ENCODE data around the gene PNRC2.

Gene PNRC2, protein sequence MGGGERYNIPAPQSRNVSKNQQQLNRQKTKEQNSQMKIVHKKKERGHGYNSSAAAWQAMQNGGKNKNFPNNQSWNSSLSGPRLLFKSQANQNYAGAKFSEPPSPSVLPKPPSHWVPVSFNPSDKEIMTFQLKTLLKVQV

DNA sequence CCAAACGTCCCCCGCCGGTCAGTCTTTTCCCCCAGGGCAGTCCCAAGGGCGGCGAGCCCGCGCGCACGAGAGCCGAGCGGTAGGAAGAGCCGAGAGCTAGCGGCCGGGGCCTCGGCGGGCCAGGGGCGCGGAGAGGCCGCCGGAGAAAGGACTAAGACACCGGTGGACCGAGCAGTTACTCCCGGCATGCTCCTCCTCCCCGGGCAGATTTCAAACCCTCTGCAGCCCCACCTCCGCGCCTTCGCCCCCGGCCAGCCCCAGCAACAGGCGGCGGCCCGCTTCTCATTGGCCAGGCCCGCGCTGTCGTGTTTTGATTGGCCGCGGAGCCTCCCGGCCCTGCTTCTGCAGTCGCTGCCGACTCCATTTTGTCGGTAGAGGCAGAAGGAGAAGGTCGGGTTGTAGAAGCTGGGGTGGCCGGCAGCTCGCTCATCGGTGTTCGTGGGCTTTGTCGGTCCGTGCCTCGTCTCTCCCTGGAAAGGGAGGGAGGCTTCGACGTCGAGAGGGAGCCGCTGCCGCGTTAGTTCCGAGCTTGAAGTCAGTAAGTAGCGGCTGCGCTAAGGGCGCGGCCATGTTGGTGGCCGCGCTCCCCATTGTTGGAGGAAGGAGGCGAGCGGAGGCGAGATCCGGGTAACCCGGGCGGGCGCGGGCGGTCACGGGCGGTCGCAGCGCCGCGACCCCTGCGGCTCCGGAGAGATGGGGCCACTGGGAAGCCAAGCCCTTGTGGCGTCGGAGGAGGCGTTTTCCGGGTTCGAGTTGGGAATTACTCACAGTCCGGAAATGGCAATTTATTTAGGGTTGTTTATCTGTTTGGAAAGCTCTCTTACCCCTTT is at the start of gene PNRC2:
PNRC2 (plus strand) TSS at position 368 of the 830 bp plus-strand sequence. CDS start 1,630 bp downstream, outside the sequence.
- peak; percentile 98 for DNase-seq (ENCODE audit: low spot score)

DNA sequence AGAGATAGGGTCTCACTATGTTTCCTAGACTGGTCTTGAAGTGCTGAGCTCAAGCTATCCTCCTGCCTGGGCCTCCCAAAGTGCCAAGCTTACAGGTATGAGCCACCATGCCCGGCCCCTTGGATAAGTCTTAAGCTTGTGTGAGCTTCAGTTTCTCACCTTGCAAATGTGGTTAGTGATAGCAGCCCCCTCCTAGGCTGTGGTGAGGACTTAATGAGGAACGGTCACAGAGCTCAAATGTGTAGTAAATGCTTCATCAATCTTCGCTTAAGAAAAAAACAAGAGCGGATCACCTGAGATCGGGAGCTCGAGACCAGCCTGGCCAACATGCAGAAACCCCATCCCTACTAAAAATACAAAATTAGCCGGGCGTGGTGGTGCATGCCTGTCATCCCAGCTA is 49.5 kb upstream of the PNRC2 start:
- DNase-seq (ENCODE audit: low spot score), result no peak

DNA sequence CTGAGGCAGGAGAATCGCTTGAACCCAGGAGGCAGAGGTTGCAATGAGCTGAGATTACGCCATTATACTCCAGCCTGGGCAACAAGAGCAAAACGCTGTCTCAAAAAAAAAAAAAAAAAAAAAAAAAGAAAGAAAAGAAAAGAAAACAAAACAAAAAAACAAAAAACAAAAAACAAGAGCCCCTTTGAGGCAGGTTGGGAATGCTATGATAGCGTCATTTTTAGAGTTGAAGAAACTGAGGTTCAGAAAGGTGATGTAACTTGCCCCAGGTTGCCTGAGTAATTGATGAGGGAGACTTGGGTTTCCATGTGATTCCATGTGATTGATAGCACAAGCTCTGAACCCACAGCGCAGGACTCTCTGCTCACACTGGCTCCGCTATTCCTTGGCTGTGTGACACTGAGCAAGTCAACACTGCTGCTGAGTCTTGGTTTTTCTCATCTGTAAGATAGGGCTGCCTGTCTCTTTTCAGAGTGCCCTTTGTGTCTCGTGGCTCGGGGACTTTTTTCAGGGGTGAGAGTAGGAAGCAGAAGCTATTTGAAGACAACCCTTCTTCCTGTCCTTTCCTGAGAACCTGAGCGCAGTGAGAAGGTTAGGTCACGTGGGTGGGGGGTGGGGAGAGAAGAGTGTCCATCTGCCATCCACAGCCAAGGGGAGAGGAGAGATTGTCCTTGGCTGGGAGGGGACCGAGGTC is 48.9 kb upstream of the PNRC2 start:
- no peak for DNase-seq (ENCODE audit: low spot score)

DNA sequence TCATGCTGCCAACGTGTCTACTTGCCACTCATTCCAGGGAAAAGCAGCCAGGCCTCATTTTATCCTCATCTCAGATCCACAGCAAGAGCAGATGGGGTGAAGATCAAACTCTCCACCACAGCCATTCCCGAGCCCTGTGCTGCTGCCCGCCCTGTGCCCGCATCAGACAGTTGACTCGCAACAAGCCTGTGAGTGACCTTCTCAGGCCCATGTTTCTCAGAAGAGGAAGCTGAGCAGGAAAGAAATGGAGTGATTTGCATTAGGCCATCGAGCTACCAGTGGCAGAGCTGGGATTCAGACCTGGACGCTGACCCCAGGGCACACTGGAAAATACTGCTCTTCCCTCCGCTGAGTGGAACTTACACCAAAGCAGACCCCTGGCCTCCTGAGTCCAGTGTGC is 47.7 kb upstream of the PNRC2 start:
- no peak for DNase-seq (ENCODE audit: low spot score)

DNA sequence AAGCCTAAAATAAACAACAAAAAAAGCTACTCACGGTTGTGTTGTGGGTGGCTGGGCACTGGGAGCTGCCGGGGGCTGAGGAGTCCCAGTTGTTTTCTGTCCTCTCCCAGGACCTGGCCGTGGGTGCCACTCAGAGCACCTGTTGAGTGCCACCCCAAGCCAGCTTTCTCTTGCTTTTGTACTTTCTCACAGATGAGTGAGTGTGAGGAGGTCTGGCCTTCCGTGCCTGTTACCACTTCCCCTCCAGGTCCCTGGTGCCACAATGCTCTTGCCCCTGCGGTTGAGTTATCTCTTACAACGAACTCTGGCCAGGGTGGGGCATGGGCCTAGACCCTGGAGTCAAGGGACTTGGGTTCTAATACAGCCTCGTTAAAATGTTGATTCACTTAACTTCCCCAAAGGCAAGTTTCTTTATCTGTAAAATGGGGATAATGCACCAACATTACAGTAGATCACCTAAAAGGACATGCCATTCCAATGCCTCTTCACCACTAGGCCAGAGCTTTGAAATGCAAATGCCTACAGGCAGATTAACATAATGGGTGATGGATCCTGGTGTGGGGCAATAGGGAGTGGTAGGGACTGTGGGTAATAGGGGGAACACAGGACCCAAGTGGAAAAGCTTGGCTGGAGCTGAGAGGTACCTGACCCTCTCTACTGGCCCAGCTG is 46.3 kb upstream of the PNRC2 start, which contains the start of gene CNR2:
CNR2 (minus strand) TSS at position 151 of the 669 bp plus-strand sequence. CDS start 37,745 bp downstream, outside the sequence.
- DNase-seq (ENCODE audit: low spot score), result no peak

DNA sequence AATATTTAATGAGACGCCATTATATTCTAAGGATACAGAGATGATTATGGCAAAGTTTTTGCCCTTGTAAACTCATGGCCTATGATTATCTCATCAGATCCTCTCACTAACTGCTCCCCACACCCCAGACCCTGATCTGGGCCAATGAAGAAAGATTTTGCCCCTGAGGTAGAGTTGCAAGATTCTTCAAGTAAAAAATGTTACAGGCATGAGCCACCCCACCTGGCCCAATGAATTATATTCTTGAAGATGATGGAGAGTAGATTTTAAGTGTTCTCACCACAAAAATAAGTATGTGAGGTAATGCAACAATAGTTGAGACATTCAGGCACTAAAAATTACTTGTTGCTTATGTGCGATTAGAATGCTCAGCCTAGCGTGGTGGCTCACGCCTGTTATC is 44.7 kb upstream of the PNRC2 start:
- no peak for DNase-seq (ENCODE audit: low spot score)

DNA sequence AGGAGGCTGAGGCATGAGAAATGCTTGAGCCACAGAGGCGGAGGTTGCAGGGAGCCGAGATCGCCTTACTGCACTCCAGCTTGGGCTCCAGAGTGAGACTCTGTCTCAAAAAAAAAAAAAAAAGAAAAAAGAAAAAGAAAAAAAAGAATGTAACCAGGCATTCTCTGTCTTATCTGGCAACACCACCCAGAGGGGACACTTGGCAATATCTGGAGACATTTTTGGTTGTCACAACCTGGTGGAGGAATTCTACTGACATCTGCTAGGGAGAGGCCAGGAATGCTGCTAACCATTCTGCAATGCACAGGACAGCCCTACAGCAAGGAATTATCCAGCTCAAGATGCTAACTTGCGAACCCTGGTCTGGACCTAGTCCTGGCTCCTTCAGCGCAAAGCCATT is 44.2 kb upstream of the PNRC2 start:
- no peak for DNase-seq (ENCODE audit: low spot score)

DNA sequence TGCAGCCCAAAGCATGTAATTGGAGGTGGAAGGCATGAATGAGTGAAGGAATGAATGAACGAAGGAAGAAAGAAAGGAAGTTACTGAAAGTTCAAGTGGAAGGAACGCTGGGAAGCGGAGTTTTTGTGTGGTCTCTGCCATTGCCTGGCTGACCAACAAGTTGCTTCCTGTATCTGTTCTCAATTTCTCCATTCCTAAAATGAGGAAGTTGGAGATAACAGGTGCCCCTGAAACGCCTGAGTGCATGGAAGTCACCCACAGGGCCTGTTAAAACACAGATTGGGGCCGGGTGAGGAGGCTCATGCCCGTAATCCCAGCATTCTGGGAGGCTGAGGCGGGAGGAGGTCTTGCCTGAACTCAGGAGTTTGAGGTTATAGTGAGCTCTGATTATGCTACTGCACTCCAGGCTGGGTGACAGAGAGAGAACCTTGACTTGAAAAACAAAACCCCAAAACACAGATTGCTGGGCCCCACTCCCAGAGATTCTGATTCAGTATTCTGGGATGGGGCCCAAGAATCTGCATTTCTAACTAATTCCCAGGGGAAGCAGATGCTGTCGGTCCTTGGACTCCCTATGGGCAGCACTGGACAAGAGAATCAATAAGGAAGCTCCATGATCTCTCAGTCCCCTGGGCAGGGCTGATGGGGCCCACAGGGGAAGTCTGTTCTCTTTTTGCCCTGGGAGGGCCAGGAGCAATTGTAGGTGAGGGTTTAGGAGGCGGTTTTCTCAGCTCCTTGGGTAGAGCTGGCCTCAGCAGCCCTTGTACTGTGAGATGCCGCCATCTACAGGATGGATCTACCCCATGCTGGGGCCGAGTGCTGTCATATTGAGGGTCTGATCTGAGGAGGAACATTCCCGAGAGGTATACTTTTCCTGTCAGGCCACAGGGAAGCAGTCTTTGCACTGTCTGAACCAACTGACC is 43.2 kb upstream of the PNRC2 start:
- DNase-seq (ENCODE audit: low spot score), result peak; percentile 76

DNA sequence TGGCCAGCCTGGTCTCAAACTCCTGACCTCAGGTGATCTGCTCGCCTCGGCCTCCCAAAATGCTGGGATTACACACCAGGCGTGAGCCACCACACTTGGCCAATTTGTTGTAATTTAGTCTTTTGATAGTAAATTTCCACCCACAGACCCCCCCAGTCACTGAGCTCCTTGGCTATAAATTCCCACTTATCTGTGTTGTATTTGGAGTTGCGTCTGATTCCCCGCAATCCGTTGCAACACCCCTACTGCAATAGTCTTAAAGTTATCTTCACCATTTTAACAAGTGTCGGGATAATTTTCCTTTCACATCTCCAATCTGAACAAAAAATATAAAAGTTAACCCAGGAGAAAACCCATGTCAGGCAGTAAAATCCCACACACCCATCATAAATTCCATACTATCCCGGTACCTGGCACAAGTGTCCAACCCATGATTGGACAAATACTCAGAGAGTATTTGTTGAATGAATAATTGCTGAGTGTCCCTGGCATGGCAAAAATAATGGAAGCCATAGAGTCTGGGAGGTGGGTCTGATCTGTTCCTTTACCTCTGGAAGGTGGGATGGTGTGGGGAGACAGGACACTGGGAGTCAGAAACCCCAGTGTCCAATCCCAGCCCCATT is 37.2 kb upstream of the PNRC2 start:
- DNase-seq (ENCODE audit: low spot score), result no peak

DNA sequence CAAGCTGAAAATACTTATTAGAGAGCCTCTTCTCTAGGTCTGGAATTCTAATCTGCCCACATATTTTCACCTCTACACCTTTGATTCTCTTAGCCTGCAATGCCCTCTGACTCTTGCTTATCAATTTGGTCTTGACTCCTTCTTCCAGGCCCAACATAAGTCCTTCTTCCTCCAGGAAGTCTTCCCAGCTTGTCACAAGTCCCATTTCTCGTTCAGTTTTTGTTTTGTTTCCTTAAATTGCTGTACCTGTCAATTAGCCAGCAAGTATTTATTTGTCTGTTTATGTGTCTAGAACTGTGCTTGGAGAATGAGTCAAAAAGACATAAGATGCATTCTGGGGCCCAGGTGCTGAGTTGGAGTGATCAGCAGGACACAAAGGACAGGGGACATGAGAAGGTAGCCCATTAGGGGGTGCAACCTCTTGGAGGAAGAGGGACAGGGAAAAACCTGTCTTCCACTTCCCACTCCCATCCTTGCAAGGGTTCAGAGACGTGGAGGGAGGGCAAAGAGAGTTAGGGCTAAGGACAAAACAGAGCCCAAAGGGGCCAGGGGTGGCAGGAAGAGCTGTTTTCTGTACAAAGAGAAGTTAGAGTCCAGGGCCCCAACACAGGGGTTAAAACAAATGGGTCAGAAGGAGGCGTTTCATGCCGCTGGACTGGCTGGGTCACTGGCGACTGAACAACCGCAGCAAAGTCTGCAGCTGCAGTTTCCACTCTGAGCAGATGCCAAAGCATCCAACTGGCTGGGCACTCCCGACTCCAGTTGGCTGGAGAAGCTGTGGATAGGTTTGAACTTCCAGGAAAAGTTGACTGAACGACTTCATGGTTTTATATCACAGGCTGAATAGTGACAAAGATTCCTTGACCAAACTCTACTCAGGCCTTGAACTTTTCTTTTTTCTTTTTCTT is 35.8 kb upstream of the PNRC2 start:
- DNase-seq (ENCODE audit: low spot score), result peak; percentile 74

DNA sequence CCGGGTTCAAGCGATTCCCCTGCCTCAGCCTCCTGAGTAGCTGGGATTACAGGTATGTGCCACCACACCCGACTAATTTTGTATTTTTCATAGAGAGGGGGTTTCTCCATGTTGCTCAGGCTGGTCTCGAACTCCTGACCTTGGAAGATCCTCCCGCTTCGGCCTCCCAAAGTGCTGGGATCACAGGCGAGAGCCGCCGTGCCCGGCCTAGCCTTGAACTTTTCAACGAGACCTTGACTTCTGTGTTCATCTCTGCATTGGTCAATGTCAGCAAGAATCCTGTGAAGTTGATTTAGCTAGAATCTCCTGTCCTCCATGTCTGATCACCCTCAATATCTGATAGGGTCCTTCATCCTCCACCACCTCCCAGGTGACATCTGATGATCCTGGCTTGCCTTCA is 35.0 kb upstream of the PNRC2 start:
- DNase-seq (ENCODE audit: low spot score), result no peak

DNA sequence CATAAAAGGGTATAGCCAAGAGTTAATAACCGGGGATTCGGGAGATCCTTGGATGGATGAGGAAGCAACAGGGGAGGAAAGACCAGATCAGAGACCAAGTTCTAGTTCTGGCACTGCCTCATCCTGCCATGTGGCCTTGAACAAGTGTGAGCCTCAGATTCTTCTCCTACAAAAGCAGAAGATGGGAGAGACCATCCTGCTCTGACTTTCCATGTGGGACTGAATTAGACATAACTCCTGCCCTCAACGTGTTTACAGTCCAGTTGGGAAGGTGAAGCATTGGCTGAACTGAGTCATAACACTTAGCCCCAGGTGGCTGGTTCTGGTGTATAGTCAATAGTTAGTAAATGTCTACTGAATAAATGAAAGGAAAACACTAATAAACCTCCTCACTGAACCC is 34.3 kb upstream of the PNRC2 start:
- no peak for DNase-seq (ENCODE audit: low spot score)

DNA sequence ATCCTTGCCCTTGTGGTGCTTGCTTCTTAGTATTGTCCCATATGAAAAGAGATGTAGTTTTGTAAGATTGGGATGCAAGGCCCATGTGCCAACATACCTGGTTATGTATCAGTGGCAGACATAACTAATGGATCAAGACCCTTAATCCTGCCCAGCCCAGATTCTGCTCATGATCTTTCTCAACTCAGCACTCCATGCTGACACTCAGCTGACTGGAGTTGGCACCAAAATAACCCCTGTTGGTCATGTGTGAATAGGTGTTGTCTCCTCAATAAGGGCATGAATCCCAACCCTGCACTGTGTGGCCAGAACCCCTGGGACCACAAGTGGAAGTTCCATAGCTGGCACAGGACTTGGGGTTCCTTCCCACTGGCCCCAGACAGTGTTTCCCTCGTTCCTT is 32.5 kb upstream of the PNRC2 start:
- DNase-seq (ENCODE audit: low spot score), result no peak

DNA sequence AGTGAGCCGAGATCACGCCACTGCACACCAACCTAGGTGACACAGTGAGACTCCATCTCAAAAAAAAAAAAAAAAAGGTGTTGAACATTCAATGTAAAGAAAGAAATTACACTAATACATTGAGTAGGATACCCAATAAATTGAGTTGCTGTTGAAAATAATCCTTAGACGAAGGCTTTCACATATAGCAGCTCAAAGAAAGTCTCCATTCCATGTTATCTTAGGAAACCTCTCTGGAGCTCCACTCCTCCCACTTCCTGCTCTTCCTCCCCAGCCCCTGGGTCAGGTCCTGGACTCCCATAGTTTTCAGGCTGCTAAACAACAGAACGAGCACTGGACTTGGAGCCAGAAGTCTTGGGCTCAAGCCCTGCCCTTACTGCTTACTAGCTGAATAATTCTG is 30.8 kb upstream of the PNRC2 start:
- DNase-seq (ENCODE audit: low spot score), result no peak

DNA sequence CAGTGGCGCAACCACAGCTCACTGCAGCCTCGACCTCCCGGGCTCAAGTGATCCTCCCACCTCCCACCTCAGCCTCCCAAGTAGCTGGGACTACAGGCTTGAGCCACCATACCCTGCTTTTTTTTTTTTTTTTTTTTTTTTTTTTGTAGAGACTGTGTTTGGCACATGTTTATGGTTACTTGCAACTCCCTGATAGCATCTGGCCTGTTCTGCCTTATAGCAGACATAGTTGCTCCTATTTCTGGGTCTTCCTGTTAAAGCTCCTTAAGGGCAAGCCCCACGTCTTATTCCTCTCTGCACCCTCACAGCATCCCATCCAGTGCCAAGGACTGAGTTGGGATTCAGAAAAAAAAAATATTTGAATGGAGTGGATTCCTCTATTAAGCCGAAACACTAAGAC is 29.4 kb upstream of the PNRC2 start:
- DNase-seq (ENCODE audit: low spot score), result peak; percentile 7

DNA sequence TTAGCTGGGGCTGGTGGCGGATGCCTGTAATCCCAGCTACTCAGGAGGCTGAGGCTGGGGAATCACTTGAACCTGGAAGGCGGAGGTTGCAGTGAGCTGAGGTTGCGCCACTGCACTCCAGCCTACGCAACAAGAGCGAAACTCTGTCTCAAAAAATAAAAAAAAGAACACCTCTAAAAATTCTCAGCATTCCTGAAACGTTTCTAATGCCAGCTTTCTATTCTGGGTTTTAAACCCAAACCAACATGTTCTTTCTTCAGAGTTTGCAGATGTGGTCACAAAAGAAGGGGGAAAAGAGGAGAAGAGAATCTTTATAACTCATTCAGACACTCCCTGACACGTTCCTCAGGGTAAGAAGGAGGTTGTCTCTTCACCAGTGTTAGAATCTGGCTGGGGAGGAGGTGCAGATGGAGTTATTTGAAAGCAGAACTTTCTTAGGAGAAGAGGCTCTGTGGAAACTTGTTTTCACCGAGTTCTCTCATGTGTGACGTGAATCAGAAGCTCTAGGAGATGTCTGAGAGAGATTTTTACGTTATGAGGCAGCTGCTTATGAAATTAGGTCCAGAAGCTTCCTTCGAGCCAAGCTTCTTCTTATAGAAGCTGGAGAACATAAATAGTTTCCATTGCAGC is 28.7 kb upstream of the PNRC2 start:
- peak; percentile 55 for DNase-seq (ENCODE audit: low spot score)

DNA sequence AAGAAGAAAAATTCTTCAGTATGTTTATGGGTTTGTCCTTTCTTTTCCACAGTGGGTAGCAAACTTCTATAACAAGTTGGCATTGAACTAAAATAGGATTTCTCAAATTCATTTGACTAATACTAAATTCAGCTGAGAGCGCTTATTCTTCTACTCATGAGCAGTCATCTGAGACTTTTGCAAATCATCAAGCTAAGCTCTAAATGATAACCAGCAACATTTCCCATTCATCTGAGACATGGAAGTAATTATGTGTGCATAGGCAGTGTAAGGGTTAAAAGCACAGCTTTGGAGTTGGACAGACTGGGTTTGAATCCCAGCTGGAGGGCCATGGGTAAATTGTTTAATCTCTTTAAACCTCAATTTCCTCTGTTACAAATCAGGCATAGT is 28.1 kb upstream of the PNRC2 start:
- DNase-seq (ENCODE audit: low spot score), result no peak

DNA sequence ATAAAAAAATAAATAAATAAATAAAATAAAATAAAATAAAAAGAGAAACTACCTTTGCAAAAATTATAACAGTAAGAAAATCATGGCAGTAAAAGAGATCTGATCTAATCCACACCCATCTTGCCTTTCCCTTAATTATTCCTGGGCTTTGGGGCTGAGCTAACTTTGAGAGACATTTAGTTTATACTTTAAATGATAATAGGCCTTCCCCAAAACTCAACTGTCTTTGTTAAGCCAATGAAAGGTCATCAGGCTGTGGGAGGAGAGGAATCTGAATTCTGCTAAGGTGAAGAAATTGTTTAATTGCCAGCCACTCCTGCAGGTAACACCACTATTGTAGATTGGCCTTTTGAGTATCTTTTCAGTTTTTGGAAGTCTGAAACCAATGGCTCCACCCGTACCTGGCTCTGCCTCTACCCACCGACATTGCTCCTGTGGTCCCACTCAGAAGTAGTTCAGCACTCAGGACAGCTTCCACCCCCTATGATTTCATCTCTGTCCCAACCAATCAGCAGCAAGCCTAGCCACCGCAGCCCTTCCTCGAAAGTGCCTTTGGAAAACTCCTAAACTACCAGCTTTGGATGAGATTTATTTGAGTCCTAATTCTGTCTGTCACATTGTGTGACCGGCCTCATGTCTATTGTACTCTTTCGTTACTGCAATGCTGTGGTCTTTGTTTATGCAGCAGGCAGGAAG is 23.0 kb upstream of the PNRC2 start:
- DNase-seq (ENCODE audit: low spot score), result peak; percentile 32

DNA sequence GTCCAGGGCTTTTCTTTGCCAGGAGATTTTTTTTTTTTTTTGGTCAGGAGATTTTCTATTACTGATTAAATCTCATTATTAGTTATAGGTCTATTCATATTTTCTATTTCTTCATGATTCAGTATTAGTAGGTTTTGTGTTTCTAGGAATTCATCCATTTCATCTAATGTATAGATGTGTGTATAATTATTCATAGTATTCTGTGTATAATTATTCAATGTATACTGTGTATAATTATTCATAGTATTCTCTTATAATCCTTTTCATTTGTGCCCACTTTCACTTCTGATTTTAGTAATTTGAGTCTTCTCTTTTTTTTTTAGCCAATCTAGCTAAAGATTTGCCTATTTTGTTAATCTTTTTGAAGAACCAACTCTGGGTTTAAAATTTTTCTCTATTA is 12.3 kb upstream of the PNRC2 start:
- no peak for DNase-seq (ENCODE audit: low spot score)

Measured in AG20443 (cell line).